ENCODE results near the gene MCF2L2. TPM values are rescaled to one million over a fixed set of nuclear protein-coding genes. Genes with fewer than 3 reads are reported as not detected.
A peak's percentile ranks its signal among the peaks of the same experiment; 100 is the strongest.

The MCF2L2 gene
- polyA plus RNA-seq, 2 of the 4 experiments (the other 2 are of a cell fraction), result 0.03 to 0.05 TPM

GRCh38 chr3:183287301-183287971 is 141.0 kb downstream of the MCF2L2 start:
- 29% methylated on average over 9 of the region's 9 CpGs for WGBS (ENCODE audit: missing lambda C conversion rate)
- peak overlapping the region; percentile 77 to 85 for H3K27ac ChIP-seq
- no peak overlapping the region for H3K4me3 ChIP-seq
- H3K4me1 ChIP-seq, result peaks cover 45% of the 10 kb centered on the region
- H3K9me3 ChIP-seq, result no peaks in the 10 kb centered on the region
- ChIA-PET CTCF (interaction anchor here (0.7 to 3.0 kb wide), 2 partner anchors 18 to 95 kb away, joined by 3 to 9 read pairs; no protein-coding TSS in a partner anchor), POLR2A (interaction anchor here (0.7 kb wide), 1 partner anchor 83 kb away, joined by 4 read pairs; no protein-coding TSS in a partner anchor)
- peak in 1 of 2 experiments; percentile 69 for DNase-seq (ENCODE audit: low read depth in 1 of 2, low spot score in 1 of 2)
- FAIRE-seq, result no peak
- ATAC-seq, result peak; percentile 23 to 55; a peak in 3 of 6 replicates
- H3K4me2 ChIP-seq, result peak overlapping the region; percentile 78
- TF ChIP-seq POLR2A (IDR thresholded peaks at IDR 0.05; ENCODE audit: low read length) (no peak), MAFK (IDR thresholded peaks at IDR 0.05; ENCODE audit: partially characterized antibody) (peak; percentile 34), CHD2 (IDR thresholded peaks at IDR 0.05; ENCODE audit: low read length, partially characterized antibody) (no peak), RFX5 (IDR thresholded peaks at IDR 0.05) (no peak), PHF8 (IDR thresholded peaks at IDR 0.05; ENCODE audit: borderline replicate concordance, low read depth) (no peak), HOXA7 (CRISPR knock-in tag; IDR thresholded peaks at IDR 0.05) (no peak), USF2 (IDR thresholded peaks at IDR 0.05) (peak; percentile 55), ZFP36 (IDR thresholded peaks at IDR 0.05; ENCODE audit: borderline replicate concordance, partially characterized antibody) (no peak), FOSB (CRISPR knock-in tag; IDR thresholded peaks at IDR 0.05) (no peak), MAX (IDR thresholded peaks at IDR 0.05) (no peak), ATOH8 (CRISPR knock-in tag; IDR thresholded peaks at IDR 0.05; ENCODE audit: low read depth) (0 out of 2 replicates have a peak, but pooled peaks have one; percentile 22), EP300 (IDR thresholded peaks at IDR 0.05) (peak; percentile 44 to 45; a peak in 2 of 5 replicates), EHF (CRISPR knock-in tag; IDR thresholded peaks at IDR 0.05) (0 out of 2 replicates have a peak, but pooled peaks have one; percentile 49), BHLHE40 (IDR thresholded peaks at IDR 0.05; ENCODE audit: low read depth, low read length) (no peak), BCL3 (IDR thresholded peaks at IDR 0.05) (no peak), E2F6 (IDR thresholded peaks at IDR 0.05; ENCODE audit: borderline replicate concordance, low read depth) (no peak), MYC (IDR thresholded peaks at IDR 0.05; ENCODE audit: borderline replicate concordance, low read length) (no peak), PBX3 (IDR thresholded peaks at IDR 0.05) (no peak), HEYL (CRISPR knock-in tag; IDR thresholded peaks at IDR 0.05) (no peak), HMGXB4 (CRISPR knock-in tag; IDR thresholded peaks at IDR 0.05; ENCODE audit: borderline replicate concordance) (no peak), REST (IDR thresholded peaks at IDR 0.05) (no peak), SREBF2 (IDR thresholded peaks at IDR 0.05) (no peak), RNF2 (IDR thresholded peaks at IDR 0.05; ENCODE audit: borderline replicate concordance, low read depth) (no peak), ZC3H11A (IDR thresholded peaks at IDR 0.05) (no peak), ZSCAN20 (CRISPR knock-in tag; IDR thresholded peaks at IDR 0.05) (peak; percentile 76; the same call in 1 of the 2 replicates), HES2 (IDR thresholded peaks at IDR 0.05) (0 out of 2 replicates have a peak, but pooled peaks have one; percentile 20), KDM1A (IDR thresholded peaks at IDR 0.05; ENCODE audit: low read depth) (no peak), KDM5A (IDR thresholded peaks at IDR 0.05) (no peak), JUN (IDR thresholded peaks at IDR 0.05) (peak in 1 of 2 experiments; percentile 15; a peak in 1 of 5 replicates), GATA3 (IDR thresholded peaks at IDR 0.05; ENCODE audit: borderline replicate concordance) (no peak)
